ENCODE data around the gene HDAC4.

HDAC4 gene

DNA sequence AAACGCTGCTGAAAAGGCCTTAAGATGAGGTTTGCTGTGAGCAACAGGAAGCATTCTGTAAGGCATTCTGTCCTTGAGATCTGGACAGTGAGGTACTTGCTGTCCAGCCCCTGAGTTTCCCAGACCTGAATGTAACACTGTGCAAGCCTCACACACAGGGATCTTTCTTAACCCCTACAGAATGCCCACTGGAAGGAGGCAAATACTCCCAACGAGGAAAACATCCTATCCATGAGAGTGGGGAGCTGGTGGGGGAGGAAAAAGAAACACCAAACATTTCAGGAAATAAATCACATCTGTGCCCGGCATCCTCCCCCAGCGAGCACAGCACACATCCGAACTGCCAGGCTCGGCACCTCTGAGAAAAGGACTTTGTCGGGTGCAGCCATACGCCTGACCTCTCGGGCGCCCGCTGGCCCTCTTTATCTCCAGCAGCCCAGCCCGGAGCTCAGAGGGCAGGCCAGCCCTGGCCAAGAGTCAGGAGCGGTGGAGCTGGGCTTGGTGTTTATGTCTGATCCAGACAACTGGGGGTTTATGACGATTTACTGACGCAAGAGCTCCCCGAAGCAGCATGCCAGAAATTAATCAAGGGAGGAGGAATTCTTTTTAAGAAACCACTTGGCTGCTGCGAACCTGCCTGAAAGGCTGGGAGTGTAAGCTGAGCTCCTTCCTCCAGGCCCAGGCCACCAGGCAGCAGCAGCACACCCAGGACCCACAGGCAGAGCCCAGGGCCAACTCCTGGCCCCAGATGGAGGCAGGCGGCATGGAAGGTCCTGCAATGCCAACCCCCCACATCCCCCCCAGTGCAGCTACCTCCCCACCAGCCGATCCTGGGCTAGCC lies 72.2 kb downstream of the HDAC4 start:
- DNase-seq (ENCODE audit: extremely low spot score) = no peak
- ChIA-PET POLR2A (no interaction called here), CTCF (no interaction called here)
- TF ChIP-seq NFRKB (IDR thresholded peaks at IDR 0.05) = no peak
- TF ChIP-seq HDGF (IDR thresholded peaks at IDR 0.05; ENCODE audit: borderline replicate concordance) = no peak
- TF ChIP-seq SP1 (IDR thresholded peaks at IDR 0.05) = no peak
- no peak for TF ChIP-seq BHLHE40 (IDR thresholded peaks at IDR 0.05; ENCODE audit: borderline replicate concordance)
- TF ChIP-seq FOXK2 (IDR thresholded peaks at IDR 0.05) = no peak

- no peak for DNase-seq (ENCODE audit: extremely low spot score)
- CTCF ChIA-PET = no interaction called here
- POLR2A ChIA-PET = no interaction called here
- TF ChIP-seq SP1 (IDR thresholded peaks at IDR 0.05) = no peak
- TF ChIP-seq FOXK2 (IDR thresholded peaks at IDR 0.05) = no peak
- no peak for TF ChIP-seq SUZ12 (IDR thresholded peaks at IDR 0.05)
- TF ChIP-seq NFRKB (IDR thresholded peaks at IDR 0.05) = no peak
- no peak for TF ChIP-seq ELF4 (IDR thresholded peaks at IDR 0.05)
- no peak for TF ChIP-seq ZNF384 (IDR thresholded peaks at IDR 0.05)
- no peak for TF ChIP-seq L3MBTL2 (conservative IDR thresholded peaks at IDR 0.05)
- no peak for TF ChIP-seq TARDBP (IDR thresholded peaks at IDR 0.05)
- TF ChIP-seq ARNT (IDR thresholded peaks at IDR 0.05) = no peak
- TF ChIP-seq PKNOX1 (IDR thresholded peaks at IDR 0.05) = no peak
- no peak for TF ChIP-seq FOXM1 (IDR thresholded peaks at IDR 0.05; ENCODE audit: borderline replicate concordance)
- TF ChIP-seq BHLHE40 (IDR thresholded peaks at IDR 0.05; ENCODE audit: borderline replicate concordance) = no peak
- no peak for TF ChIP-seq FOXA1 (IDR thresholded peaks at IDR 0.05)
- no peak for TF ChIP-seq CTBP1 (IDR thresholded peaks at IDR 0.05; ENCODE audit: borderline replicate concordance)
- TF ChIP-seq HDGF (IDR thresholded peaks at IDR 0.05; ENCODE audit: borderline replicate concordance) = no peak
- TF ChIP-seq LEF1 (IDR thresholded peaks at IDR 0.05; ENCODE audit: borderline replicate concordance) = no peak
These were observed 73.1 kb downstream of the HDAC4 start for GRCh38 chr2:239327536-239328350.

- ChIA-PET CTCF (no interaction called here), POLR2A (no interaction called here)
- DNase-seq (ENCODE audit: extremely low spot score) = no peak
- TF ChIP-seq LEF1 (IDR thresholded peaks at IDR 0.05; ENCODE audit: borderline replicate concordance) = no peak
- no peak for TF ChIP-seq PKNOX1 (IDR thresholded peaks at IDR 0.05)
- TF ChIP-seq SUZ12 (IDR thresholded peaks at IDR 0.05) = no peak
- TF ChIP-seq NFRKB (IDR thresholded peaks at IDR 0.05) = no peak
- TF ChIP-seq L3MBTL2 (conservative IDR thresholded peaks at IDR 0.05) = no peak
- TF ChIP-seq ARNT (IDR thresholded peaks at IDR 0.05) = no peak
- TF ChIP-seq SP1 (IDR thresholded peaks at IDR 0.05) = no peak
- no peak for TF ChIP-seq FOXK2 (IDR thresholded peaks at IDR 0.05)
- no peak for TF ChIP-seq TARDBP (IDR thresholded peaks at IDR 0.05)
- TF ChIP-seq ZNF384 (IDR thresholded peaks at IDR 0.05) = no peak
- TF ChIP-seq CTBP1 (IDR thresholded peaks at IDR 0.05; ENCODE audit: borderline replicate concordance) = no peak
- no peak for TF ChIP-seq FOXA1 (IDR thresholded peaks at IDR 0.05)
- no peak for TF ChIP-seq FOXM1 (IDR thresholded peaks at IDR 0.05; ENCODE audit: borderline replicate concordance)
- no peak for TF ChIP-seq ELF4 (IDR thresholded peaks at IDR 0.05)
These were observed 73.8 kb downstream of the HDAC4 start for GRCh38 chr2:239326831-239327535.

GRCh38 chr2:239324456-239324855 lies 76.4 kb downstream of the HDAC4 start:
- TF ChIP-seq CTBP1 (IDR thresholded peaks at IDR 0.05; ENCODE audit: borderline replicate concordance) (no peak), L3MBTL2 (conservative IDR thresholded peaks at IDR 0.05) (no peak), FOXM1 (IDR thresholded peaks at IDR 0.05; ENCODE audit: borderline replicate concordance) (no peak), NFRKB (IDR thresholded peaks at IDR 0.05) (no peak), ELF4 (IDR thresholded peaks at IDR 0.05) (no peak), LEF1 (IDR thresholded peaks at IDR 0.05; ENCODE audit: borderline replicate concordance) (no peak), ZNF384 (IDR thresholded peaks at IDR 0.05) (no peak), BHLHE40 (IDR thresholded peaks at IDR 0.05; ENCODE audit: borderline replicate concordance) (no peak), HDGF (IDR thresholded peaks at IDR 0.05; ENCODE audit: borderline replicate concordance) (no peak), SUZ12 (IDR thresholded peaks at IDR 0.05) (no peak), FOXK2 (IDR thresholded peaks at IDR 0.05) (no peak), SP1 (IDR thresholded peaks at IDR 0.05) (no peak), FOXA1 (IDR thresholded peaks at IDR 0.05) (no peak), TARDBP (IDR thresholded peaks at IDR 0.05) (no peak)
- POLR2A ChIA-PET = no interaction called here
- DNase-seq (ENCODE audit: extremely low spot score) = no peak
- CTCF ChIA-PET = no interaction called here

DNA sequence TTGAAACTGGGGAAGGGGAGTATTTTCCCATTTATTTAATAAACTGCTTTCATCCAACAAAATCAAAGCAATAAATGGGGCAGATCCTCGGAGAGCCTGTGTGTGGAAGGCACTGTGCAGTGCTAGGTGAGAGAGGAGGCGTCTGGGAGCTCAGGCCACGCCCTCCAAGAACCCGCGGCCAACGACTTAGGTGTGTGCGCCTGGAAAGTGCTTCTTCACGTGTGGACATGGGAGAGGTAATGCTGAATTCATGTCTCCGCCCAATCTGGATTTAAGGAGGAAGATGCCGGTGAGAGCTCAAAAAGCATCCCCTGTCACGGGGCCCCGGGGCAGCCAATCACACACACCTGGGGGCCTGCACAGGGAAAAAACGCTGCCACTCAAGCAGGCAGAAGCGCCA lies 77.4 kb downstream of the HDAC4 start:
- CTCF ChIA-PET = no interaction called here
- POLR2A ChIA-PET = no interaction called here
- DNase-seq (ENCODE audit: extremely low spot score) = no peak
- TF ChIP-seq TARDBP (IDR thresholded peaks at IDR 0.05) (no peak), ARNT (IDR thresholded peaks at IDR 0.05) (no peak), BHLHE40 (IDR thresholded peaks at IDR 0.05; ENCODE audit: borderline replicate concordance) (no peak), ELF4 (IDR thresholded peaks at IDR 0.05) (no peak), SUZ12 (IDR thresholded peaks at IDR 0.05) (no peak), FOXM1 (IDR thresholded peaks at IDR 0.05; ENCODE audit: borderline replicate concordance) (no peak), FOXA1 (IDR thresholded peaks at IDR 0.05) (no peak), L3MBTL2 (conservative IDR thresholded peaks at IDR 0.05) (no peak), ZNF384 (IDR thresholded peaks at IDR 0.05) (no peak)

Data from HEK293T (cell line).